GM12892 (cell line): Measurements from ENCODE around the gene GSG1L.
"Not testable (repeated sequence)": the region's sequence is repeated elsewhere in the genome, so short reads cannot be mapped to it uniquely, and the experiment has no call there.

Experiments used
- DNase-seq: peaks from one replicate; pipeline ENCODE4 v3.0.0; 2011; ENCODE audit not compliant: insufficient read length
- FAIRE-seq: peaks from 2 replicates; lab custom pipeline; 2011; peaks lifted over from hg19 to GRCh38; lab: Jason Lieb, UNC
- POLR2A ChIP-seq: IDR thresholded peaks from 2 replicates; pipeline ENCODE4 v1.6.1; 2011; ENCODE audit warnings: low read depth, low read length, control low read depth
- POLR2AphosphoS5 ChIP-seq: IDR thresholded peaks from 2 replicates; pipeline ENCODE4 v1.6.1; 2011; ENCODE audit warnings: low read depth, low read length, control low read depth
- TAF1 ChIP-seq: IDR thresholded peaks from 2 replicates; pipeline ENCODE4 v1.6.1; 2011; ENCODE audit warnings: low read depth, mild to moderate bottlenecking, control low read depth, low read length, borderline replicate concordance

GSG1L gene

DNA sequence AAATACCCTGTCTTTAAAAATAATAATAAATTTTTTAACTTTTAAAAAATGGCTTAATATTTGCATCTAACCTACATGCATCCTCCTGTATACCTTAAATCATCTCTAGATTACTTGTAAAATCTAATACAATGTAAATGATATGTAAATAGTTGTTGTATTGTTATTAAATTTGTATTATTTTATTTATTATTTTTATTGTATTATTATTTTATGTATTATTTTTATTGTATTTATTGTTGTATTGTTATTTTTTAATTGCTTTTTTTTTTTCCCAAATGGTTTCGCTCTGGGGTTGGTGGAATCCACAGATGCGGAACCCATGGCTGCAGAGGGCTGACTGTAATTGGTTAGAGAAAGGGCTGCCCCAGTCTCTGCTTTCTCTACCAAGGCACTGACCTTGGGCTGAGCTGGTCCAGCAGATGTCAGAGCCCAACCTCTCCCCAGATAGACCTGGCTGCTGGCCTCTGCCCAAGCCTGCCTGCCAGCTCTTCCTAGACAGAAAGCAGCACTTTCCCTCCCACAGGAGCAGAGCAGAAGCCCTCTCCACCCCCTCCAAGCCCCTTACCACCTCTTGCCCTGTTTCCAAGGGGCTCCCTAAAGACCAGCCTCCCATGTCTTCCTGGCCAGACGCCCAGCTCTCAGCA, 183.8 kb downstream of the GSG1L start:
- TF ChIP-seq POLR2AphosphoS5 (no peak), POLR2A (no peak), TAF1 (no peak)
- DNase-seq: no peak
- FAIRE-seq: no peak

- FAIRE-seq, DNase-seq: not testable (repeated sequence)
These were observed 190.9 kb downstream of the GSG1L start for GRCh38 chr16:27872627-27873026.

GRCh38 chr16:27870116-27870798, 193.3 kb downstream of the GSG1L start:
- FAIRE-seq: no peak
- TF ChIP-seq POLR2A (no peak), TAF1 (no peak), POLR2AphosphoS5 (no peak)
- no peak for DNase-seq

- TF ChIP-seq TAF1 (no peak), POLR2AphosphoS5 (no peak), POLR2A (no peak)
- DNase-seq (no peak), FAIRE-seq (no peak)
These were observed 194.1 kb downstream of the GSG1L start for GRCh38 chr16:27869411-27869810.

DNA sequence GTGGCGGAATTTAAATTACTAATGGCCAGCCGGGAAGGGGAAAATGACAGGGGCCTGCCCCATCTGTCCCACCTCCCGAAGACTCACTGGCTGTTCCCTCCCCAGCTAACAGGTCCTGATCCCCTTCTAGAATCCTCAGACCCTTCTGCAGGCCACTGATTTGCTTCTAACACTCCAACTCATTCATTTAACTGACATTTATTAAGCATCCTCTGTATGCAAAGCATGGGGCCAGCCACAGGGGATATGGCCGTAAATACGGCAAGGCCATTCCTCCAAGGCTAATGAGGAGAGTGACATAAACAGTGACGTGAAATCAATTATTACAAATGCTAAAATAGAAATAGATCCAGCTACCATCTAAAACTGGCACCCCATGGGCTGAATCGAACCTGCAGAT, 195.3 kb downstream of the GSG1L start:
- DNase-seq (no peak), FAIRE-seq (no peak)
- TF ChIP-seq POLR2AphosphoS5: no peak
- TF ChIP-seq TAF1: no peak
- no peak for TF ChIP-seq POLR2A

GRCh38 chr16:27867122-27868110, 196.1 kb downstream of the GSG1L start:
- DNase-seq (peak; percentile 62), FAIRE-seq (no peak)
- no peak for TF ChIP-seq POLR2A
- no peak for TF ChIP-seq TAF1
- no peak for TF ChIP-seq POLR2AphosphoS5

DNA sequence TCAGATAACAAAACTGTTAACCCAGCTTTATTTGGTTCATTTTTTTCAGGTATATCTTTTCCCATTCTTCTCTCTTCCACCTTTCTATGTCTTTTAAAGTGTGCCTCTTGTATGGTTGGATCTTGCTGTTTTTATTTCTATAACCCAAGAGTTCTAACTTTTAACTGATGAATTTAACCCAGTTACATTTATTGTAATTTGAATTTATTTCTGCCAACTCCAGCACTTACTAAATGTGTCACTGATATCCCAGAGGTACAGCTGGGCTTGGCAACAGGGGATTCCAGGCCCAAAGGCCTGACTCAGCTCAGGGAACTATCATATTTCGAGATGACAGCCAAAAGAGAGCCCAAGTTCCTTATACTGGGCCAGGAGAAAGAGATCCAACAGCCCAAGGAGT, 200.1 kb downstream of the GSG1L start:
- DNase-seq (no peak), FAIRE-seq (no peak)
- TF ChIP-seq TAF1 (no peak), POLR2AphosphoS5 (no peak), POLR2A (no peak)

GRCh38 chr16:27862953-27863352, 200.6 kb downstream of the GSG1L start:
- no peak for FAIRE-seq
- DNase-seq: no peak
- TF ChIP-seq TAF1 (no peak), POLR2A (no peak), POLR2AphosphoS5 (no peak)

- TF ChIP-seq TAF1: no peak
- TF ChIP-seq POLR2A: no peak
- no peak for TF ChIP-seq POLR2AphosphoS5
- FAIRE-seq: no peak
- no peak for DNase-seq
These were observed 203.4 kb downstream of the GSG1L start for GRCh38 chr16:27860091-27860490.

DNA sequence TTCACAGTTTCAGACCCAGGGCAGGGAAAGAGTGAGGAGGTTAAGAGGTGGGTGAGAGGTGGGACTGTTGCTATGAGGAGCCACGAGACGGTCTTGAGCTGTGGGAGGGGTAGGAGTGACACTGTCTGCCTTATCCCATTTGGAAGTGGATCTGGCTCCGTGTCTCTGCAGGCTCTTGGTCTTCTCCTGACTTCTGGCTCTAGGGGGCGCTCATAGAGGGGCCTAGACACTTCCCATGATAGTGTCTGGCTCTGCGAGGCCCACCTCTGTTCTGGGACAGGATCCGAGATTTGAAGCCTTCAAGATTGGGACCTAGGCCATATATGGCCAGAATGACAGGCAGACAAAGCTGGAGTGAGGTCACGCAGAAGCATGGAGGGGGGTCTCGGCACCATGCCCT, 204.5 kb downstream of the GSG1L start:
- FAIRE-seq: no peak
- TF ChIP-seq POLR2AphosphoS5: no peak
- TF ChIP-seq POLR2A: no peak
- TF ChIP-seq TAF1: no peak
- DNase-seq: no peak

DNA sequence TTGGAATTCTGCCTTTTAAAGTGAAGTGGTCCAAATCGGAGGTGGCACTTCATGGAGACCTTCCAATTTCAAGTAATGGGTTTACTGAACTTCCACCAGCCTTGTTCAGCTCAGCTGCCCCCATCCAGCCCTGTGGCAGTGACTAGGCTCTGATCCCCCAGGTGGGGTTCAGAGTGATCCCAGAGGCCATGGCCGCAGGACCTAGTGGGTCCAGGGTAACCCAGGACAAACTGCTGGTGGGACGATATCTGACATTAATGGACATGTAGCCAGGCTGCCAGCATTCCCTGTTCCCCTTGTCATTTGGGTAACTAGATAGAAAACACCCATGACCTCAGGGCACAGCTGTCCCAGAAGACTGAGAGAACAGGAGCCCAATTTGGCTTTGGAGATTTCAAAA, 209.9 kb downstream of the GSG1L start:
- no peak for FAIRE-seq
- DNase-seq: no peak
- TF ChIP-seq TAF1: no peak
- no peak for TF ChIP-seq POLR2AphosphoS5
- TF ChIP-seq POLR2A: no peak
